Fibroblast of skin of left quadriceps (primary cell): ENCODE data around the gene RTL10.

Source experiments
- DNase-seq, 2 experiments: peaks; one replicate each; pipeline ENCODE4 v3.0.0-alpha.2; 2013; ENCODE audit warnings: low read depth in 2 of 2

RTL10 gene

DNA sequence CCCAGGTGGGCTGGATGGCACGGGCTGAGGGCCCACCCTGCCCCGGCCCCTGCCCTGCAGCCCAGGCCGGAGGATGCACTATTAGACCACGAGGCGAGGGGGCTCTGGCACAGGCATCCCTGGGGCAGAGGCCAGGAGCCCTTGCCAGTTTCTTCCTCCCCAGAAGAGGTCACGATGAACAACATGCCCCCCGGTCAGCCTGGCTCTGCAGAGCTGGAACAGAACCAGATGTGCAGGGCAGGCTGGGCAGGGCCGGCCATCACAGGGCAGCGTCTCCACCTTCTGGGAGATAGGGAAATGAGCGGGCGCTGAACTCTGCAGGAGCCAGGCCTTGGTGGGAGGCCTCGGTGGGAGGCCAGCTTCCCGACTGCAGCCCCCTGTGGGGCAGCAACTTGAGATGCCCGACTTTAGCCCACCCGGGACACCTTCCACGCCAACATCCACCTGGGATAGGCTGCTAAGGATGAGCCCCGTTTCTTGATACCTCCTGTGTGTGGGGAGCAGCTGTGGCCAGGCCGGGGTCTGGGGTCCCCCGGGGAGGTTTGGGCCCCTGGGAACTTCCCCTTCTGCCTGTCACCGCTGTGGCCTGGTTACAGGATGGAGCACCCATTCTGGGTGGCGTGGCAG, 21.8 kb upstream of the RTL10 start:
- no peak for DNase-seq

DNA sequence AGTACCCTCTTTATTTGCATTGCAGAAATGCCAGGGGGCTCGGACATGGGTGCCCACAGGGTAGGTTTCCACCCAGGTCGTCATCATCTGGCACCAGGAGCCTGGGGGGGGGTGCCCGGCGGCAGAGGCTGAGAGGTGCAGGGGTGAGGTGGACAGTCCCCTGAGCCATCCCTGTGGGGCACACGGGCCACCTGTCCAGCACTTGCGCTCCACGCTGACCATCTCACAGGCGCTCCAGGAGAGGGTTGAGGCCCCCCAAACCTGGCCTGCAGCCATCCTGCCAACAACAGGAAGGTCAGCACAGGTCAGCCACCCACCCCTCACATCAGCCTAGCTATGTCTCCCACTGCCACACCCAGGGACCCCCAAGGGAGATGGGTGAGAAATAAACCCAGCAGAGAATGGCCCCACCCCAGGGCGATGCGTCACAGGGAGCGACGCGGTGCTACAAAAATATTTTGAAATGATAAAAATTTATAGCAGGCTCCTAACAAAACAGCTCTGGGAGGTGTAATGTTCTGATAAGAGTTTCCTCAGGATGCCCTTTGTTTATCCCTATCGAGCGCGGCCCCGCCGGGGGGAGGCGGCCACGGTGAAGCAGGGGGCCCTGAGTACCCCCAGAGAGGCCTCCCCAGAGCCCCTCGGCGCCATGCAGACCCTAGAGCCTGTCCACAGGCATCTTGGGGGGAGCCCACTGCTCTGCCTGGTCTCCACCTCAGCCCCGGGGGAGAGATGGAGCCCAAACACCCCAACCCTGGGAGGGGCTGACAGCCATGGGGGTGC, 21.0 kb upstream of the RTL10 start:
- DNase-seq: no peak

DNA sequence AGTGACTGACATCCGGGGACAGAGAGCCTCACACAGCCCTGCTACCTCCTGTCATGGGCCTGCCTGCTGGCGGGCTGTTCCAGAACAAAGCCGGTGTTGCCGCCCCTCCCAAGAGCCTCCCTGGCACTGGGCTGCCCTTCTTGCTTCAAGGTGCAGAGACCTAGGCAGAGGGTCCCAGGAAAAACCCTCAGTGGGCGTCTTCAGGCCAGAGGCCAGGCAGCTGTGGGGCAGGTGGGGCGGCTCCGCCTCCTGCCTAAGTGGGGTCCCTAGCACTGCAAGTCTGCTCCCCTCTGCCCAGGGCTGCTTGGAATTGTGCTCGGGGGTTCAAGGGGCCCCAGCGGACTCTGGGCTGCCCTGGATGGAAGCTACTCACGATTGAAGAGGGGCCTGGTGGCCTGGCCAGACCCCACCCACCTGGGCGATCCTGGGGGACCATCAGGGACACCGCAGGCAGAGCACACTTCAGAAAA, 20.4 kb upstream of the RTL10 start:
- no peak for DNase-seq

DNA sequence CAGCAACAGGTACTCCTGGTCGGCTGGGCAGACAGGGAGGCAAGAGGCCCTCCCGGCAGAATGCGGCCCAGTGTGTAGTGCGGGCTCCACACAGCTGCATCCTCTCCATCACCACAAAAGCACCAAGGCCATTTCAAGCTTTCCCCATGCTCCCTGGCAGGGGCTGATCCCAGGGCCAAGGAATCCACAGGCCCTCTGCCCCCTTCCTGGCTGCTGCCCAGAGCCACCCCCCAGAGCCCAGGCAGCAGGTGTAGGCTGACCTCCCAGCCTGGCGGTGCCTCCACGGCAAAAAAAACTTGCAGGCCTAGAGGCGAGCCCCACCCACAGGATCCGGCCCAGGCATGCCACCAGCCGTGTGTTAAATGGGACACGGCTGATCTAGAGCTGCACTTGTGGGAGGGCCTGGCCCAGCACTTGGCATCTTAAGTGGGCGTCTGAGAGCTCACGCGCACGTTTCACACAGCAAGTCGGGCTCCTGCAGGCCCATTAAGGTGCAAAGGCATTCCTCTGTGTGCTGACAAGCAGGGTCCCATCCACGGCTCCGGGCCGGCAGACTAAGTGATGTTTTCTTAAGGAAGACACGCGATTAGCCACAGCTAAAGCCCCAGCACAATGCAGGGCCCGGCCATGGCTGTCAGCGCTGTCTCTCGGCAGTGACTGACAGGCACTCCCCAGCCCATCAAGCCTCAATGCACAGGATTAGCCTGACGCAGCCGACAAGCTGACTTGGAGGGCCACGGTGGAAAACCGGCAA, 19.8 kb upstream of the RTL10 start:
- DNase-seq: no peak

DNA sequence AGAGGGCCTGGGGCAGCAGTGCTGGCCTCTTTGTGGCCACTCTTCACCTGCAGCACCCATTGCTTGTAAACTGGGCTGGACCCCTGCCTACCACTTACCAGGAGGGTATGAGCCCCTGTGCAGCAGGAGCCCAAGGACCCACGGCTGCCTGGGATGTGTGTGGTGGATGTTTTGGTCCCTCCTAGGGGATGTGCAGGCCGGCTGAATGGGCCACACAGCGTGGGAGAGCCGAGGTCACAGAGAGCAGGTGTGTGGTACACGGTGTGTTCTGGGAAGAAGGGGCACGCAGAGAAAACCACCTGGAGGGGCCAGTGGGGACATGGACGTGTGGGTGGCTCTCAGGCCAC, 19.3 kb upstream of the RTL10 start:
- no peak for DNase-seq

DNA sequence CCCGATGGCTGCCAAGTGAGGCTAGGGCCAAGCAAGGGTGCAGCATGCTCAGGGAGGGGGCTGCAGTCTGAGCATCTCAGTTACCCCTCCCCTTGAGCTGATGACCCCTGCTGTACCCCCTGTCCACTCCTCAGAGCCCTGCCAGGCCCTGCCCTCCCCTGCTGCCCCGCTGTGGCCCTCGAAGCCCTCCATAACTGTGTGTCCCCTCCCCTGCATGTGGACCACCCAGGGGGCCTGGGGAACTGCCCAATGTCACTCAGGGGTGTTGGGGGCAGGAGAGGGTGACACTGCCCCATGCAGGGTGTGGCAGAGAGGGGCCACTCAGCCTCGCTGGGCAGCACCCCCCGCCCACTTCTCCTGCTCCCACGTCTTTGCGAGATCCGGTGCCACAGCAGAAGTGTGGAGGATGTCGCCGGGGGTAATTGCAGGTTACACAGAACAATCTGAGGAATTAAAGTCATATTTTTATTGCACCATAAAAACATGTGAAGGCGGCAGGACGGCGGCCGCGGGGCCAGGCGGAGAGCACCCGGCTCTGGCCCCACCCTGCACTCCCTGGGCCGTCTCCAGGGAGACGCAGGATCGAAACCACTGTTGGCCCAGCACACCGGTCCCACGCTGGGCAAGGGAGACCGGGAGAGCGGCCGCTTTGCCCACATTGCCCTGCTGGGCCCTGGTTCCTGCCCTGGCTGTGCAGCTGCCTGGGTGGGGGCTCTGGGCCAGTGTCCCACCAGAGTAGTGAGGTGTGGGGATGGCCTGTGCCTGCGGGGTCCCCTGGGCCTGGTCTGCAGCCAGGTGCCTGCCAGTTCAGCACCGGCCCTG, 18.7 kb upstream of the RTL10 start:
- no peak for DNase-seq

DNA sequence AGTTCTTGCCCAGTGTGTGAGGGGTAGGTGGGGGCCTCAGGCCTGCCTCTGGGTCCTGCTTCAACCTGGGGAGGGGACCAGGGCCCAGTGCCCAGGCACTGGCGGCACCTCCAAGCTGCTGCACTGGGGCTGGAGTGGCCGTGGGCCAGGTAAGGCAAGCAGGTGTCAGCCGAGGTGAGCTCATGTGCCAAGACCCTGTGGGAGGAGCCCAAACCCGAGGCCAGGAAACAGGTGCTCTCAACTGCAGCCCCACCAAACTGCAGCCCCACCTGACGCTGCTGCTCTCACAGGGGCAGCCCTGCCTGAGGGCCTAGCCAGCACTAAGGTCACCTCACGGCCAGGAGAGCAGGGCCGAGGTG, 18.1 kb upstream of the RTL10 start:
- DNase-seq: no peak

DNA sequence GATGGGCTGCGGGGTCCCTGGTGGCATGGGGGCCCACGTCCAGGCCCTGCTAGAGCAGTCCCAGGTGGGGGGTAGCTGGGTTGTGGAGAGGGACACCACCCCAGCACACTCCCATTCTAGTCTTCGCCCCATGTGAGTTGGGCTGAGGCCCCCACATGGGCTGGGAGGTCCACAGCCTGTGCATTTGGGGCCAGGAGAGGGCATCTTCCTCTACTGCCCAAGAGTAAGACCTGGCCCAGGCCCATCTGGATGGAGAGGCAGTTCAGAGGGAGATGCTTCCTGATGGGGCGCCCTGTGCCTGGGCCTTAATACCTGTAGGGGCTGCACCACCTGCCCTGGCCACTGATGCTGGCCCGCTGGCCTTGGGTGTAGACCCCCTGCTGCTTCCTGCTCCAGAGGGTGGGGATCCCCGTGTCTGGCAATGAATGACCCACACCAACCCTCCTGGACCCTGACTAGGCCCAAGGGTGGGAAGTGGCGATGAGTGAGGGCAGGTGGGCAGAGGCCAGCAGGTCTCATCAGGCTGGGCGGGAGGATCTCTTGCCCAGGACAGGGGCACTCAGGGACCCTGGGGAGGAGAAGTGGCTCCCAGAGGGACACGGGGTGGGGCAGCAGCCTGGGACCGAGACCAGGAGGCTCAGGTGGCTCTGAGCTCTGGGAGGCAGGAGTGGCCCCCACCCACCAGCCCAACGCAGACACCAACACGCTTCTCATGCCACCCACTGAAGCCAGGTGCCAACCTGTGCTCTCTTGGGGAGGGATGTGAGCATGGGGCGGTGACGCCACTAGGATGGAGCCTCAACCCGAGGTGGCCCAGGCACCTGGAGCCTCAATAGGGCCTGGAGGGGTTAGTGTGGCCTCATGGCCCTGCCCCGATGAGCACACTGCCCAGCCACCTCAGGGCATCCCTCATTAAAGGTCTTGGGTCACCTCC, 17.4 kb upstream of the RTL10 start:
- DNase-seq: no peak

DNA sequence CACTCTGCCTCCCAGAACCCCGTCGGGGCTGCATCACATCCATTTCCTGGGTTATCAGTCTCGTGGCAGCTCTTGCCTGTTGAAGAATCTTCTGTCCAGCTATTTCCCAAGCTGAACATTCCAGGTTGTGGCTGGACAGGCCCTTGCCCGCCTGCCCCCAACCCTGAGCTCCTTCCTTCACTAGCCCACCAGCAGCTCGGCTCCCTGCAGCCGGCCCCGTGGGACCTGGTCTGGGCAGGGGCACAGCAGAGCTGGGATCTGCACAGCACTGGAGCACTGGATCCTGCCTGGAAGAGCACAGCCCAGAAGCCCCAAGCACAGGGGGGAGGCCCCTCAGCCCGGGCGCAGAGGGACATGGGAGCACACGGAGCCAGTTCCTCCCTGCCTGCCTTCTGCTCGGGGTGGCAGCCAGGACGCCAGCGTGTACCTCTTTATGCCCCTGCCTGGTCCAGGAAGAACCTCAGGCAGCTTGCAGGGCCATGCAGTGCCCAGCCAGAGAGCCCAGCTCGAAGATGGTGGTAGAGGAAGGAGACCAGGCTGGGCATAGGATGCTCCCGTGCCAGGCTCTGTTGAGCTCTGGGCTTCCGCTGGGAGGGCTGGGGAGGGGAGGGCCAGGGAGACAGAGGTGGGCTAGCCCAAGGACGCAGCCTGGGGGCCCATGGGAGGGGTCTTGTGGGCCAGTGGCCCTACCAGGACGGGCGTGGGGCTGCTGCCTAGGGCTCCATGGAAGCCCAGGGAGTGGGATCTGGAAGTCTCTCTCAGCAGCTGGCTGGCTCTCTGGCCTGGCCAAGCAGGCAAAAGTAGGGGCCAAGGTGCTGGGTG, 16.6 kb upstream of the RTL10 start:
- no peak for DNase-seq

DNA sequence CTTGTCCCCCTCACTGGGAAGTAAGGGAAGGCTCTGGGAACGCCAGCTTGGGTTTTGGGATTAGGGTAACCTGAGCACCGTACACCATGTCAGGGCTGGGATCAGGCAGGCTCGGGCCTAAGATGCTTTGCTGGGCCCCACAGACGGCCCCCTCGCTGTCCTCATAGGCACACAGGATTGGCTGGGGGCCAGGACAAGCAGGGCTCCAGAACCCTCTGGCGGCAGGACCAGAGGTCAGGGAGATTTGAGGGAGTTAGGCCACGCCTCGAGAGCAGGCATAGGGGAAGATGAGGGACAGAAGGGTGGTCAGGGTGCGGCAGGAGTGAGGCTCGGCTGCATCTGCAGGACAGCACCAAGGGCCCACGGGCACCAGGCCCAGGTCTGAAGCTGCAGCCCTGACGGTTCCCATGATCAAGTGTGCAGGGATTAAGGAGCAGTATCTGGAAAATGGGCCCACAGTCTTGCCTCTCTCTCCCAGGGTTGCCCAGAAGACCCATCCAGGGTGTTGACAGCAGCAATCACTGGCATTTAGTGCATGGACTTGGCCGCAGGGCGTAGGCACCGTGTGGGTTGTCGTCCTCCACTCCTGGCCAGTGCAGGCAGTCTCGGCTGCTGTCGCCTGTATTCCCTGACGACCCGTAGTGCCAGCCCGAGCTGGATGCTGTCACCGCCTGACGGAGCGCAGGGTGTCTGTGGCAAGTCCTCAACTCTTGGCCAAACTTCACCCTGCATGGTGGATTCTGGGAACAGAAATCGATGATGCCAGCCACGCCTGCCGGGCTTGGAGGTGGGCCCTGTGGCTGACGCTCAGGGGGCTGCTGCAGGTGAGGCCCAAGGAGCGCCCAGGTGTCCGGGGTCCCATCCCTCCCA, 15.7 kb upstream of the RTL10 start:
- no peak for DNase-seq

DNA sequence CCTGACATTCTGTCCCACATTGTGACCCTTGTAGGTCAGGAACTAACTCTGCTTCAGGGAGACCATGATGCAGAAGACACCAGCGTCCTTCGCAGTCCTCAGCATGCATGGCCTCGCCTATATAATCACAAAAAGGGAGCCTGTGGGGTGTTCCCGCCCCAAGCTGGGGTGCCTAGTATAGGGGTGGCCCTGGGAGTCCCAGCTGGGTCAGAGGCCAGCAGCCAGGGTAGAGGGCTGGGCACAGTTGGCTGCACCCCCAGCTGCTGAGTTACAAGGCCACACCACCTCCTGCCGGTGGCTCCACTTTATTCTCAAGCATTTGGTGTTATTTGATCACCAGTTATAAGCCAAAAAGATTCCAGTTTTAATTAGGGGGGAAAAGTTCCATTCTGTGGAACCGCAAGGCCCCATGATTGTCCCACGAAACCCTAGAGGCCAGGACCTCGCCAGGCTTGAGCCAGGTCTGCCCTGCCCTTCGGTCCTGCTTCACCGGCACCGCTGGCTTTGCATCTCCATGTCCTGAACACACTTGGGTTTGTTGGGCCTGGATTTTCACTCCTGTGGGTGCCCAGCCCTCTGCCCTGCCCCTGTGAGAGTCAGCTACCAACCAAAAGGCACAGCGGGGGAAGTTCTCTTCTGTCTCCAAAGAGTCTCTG, 15.0 kb upstream of the RTL10 start:
- no peak for DNase-seq

DNA sequence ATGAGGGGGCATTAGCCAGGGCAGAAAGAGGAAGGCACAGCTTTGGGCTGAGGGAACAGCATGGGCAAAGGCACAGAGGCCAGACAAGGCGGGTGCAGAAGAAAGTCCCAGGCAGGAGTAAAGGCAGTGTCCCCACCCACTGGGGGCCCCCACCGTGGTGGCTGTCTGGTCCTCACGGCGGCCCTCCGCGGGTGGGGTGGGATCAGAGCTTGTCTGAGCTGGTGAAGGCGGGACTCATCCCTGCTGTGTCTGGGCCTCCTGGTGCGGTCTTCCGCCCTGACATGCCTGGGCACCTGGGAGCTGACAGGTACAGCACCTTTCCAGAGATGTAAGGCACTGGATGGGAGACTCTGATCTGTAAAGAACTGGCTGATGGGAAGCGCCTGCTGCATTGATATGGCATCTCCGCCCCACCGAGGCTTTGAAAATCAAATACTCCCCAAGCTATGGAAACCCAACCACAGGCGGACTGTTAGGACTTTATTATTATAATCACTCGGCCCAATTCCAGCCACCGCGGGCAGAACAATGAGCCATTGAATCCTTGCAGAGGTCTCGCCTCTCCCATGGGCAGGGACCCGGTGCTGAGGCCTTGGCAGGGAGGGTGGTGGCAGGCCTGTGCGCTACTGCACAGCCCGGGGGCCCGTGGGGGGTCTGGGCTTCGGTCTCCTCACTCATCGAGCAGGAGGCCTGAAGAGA, 14.2 kb upstream of the RTL10 start:
- no peak for DNase-seq

DNA sequence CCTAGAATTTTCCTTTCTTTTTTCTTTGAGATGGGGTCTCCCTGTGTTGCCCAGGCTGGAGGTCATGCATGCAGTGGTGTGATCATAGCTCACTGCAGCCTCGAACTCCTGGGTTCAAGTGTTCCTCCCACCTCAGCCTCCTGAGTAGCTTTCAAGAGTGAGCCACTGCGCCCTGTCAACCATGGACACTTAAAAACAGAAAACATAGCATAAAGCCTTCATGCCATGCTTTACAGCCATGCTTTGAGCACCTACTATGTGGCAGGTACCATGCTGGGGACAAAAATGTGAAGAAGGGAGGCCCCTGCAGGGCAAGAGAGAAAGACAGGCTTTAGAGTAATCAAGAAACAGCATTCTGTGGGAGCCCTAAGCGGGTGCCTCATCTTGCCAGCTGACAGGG, 13.7 kb upstream of the RTL10 start:
- DNase-seq: no peak

DNA sequence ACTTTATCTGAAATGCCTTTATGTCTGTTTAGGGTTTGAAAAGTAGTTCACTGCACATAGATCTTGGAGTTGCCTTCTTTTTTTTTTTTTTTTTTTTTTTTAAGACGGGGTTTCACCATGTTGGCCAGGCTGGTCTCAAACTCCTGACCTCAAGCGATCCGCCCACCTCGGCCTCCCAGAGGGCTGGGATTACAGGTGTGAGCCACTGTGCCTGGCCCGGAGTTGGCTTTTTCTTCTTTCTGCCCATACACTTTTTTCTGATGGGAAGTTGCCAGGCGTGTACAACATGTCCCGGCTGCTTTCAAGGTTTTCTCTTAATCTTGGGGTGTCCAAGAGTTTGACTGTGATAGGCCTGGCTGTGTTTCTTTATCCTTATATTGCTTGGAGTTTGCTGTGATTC, 12.9 kb upstream of the RTL10 start:
- DNase-seq: no peak

DNA sequence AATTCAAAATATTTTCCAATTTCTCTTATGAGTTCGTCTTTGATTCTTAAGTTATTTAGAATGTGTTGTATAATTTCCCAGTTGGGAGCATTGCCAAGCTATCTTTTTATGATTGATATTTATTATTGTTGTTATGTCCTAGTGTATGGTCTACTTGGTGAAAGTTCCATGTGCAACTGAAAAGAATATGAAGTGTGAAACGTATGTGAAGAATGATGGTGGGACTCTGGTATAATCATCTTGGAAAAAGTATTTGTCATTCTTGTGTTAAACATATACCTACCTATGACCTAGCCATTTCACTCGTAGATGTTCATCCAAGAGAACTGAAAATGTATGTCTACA, 12.0 kb upstream of the RTL10 start:
- DNase-seq: no peak

DNA sequence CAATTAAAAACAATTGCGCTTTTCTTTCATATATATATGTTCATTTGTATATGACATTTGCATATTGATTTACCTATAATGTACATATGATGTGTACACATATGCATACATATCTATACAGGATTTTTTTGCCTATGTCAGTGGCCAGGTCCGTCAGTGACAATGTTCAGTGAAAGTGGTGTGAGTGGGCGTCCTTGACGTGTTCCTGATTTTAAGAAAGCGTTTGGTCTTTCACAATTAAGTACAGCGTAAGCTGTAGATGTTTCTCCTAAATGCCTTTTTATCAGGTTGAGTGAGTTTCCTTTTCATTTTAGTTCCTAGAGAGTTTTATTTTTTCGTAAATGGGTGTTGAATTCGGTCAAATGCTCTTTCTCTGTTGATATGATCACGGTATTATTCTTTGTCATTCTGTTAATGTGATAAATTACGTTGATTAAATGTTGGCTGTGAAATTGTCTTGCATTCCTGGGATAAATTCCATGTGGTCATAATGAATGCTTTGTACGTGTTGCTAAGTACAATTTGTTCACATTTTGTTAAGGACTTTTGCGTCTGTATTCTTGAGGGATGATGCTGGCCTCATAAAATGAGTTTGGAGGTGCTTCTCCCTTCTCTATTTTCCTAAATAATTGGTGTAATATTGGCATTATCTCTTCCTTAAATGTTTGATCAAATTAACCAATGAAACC, 10.6 kb upstream of the RTL10 start:
- DNase-seq: no peak

DNA sequence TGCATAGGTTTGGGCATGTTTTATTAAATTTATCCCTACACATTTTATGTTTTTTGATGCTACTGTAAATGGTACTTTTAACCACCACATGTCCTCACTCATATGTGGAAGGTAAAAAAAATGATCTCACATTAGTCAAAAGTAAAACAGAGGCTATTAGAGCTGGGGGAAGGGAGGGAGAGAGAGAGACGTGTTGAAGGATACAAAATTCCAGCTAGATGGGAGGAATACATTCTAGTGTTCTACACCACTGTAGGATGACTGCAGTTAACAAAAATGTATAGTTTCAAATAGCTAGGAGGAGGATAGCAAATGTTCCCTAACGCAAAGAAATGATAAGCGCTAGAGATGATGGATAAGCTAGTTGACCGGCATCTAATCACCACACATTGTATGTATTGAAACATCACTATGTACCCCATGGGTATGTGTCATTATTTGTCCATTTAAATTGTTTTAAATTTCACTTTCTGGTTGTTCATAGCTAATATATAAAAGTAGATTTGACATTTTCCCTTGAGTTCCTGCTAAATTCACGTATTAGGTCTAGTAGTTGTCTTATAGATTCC, 9.9 kb upstream of the RTL10 start:
- DNase-seq: peak in 1 of 2 experiments; percentile 30
